HepG2 (cell line): ENCODE measurements around the gene TUBA4A. TPM values are rescaled to one million over a fixed set of nuclear protein-coding genes. Genes with fewer than 3 reads are reported as not detected.

Source experiments
- CEBPB ChIP-seq: IDR thresholded peaks from 2 replicates; pipeline ENCODE4 v1.6.1; 2011; ENCODE audit warnings: low read depth, low read length, improper control_type of control experiment, borderline replicate concordance
- FOXP4 ChIP-seq: sonication (generic); formaldehyde crosslinking; IDR thresholded peaks from 2 replicates; pipeline ENCODE4 v1.4.0; 2020; ENCODE audit warnings: missing genetic modification reagents
- GATAD2A ChIP-seq: IDR thresholded peaks from 2 replicates; pipeline ENCODE4 v1.6.1; 2016
- HBP1 ChIP-seq: IDR thresholded peaks from 2 replicates; pipeline ENCODE4 v1.6.1; 2016; ENCODE audit warnings: low read depth, control low read depth
- HDAC1 ChIP-seq: sonication (generic); formaldehyde crosslinking; IDR thresholded peaks from 2 replicates; pipeline ENCODE4 v1.5.1; 2020; ENCODE audit warnings: mild to moderate bottlenecking, missing genetic modification reagents
- HIVEP1 ChIP-seq: sonication (generic); formaldehyde crosslinking; IDR thresholded peaks from 2 replicates; pipeline ENCODE4 v1.4.0; 2020; ENCODE audit warnings: mild to moderate bottlenecking, missing genetic modification reagents
- HNRNPL ChIP-seq: fragments of 200-400 bp; formaldehyde crosslinking; IDR thresholded peaks from 2 replicates; pipeline ENCODE4 v1.6.1; 2017; ENCODE audit warnings: mild to moderate bottlenecking, low read depth, low read length
- MLXIP ChIP-seq: sonication (generic); formaldehyde crosslinking; IDR thresholded peaks from 2 replicates; pipeline ENCODE4 v1.9.0; 2021; ENCODE audit warnings: missing genetic modification reagents, borderline replicate concordance
- NR3C1 ChIP-seq: sonication (generic); formaldehyde crosslinking; IDR thresholded peaks from 2 replicates; pipeline ENCODE4 v1.4.0; 2020; ENCODE audit warnings: missing genetic modification reagents
- PAX8 ChIP-seq: sonication (generic); formaldehyde crosslinking; IDR thresholded peaks from 2 replicates; pipeline ENCODE4 v1.8.0; 2022; ENCODE audit warnings: mild to moderate bottlenecking, missing genetic modification reagents, borderline replicate concordance
- PHF20 ChIP-seq: sonication (generic); formaldehyde crosslinking; IDR thresholded peaks from 2 replicates; pipeline ENCODE4 v1.5.0; 2020; ENCODE audit warnings: mild to moderate bottlenecking, missing genetic modification reagents
- SAP130 ChIP-seq: IDR thresholded peaks from 2 replicates; pipeline ENCODE4 v1.6.1; 2016; ENCODE audit warnings: low read depth
- SYNCRIP ChIP-seq: fragments of 200-400 bp; formaldehyde crosslinking; IDR thresholded peaks from 2 replicates; pipeline ENCODE4 v1.6.1; 2018; ENCODE audit warnings: mild to moderate bottlenecking, low read depth, low read length; ENCODE audit not compliant: insufficient read depth
- ZNF101 ChIP-seq: sonication (generic); formaldehyde crosslinking; IDR thresholded peaks from 2 replicates; pipeline ENCODE4 v1.4.0; 2020; ENCODE audit warnings: mild to moderate bottlenecking, low read depth, missing genetic modification reagents, borderline replicate concordance
- ZNF530 ChIP-seq: sonication (generic); formaldehyde crosslinking; IDR thresholded peaks from 2 replicates; pipeline ENCODE4 v1.5.0; 2020; ENCODE audit warnings: low read depth, mild to moderate bottlenecking, missing genetic modification reagents
- ZNF687 ChIP-seq: sonication (generic); formaldehyde crosslinking; IDR thresholded peaks from 2 replicates; pipeline ENCODE4 v1.5.1; 2020; ENCODE audit warnings: mild to moderate bottlenecking, missing genetic modification reagents, moderate library complexity
- ZSCAN29 ChIP-seq: sonication (generic); formaldehyde crosslinking; conservative IDR thresholded peaks from 2 replicates; pipeline ENCODE4 v1.4.0; 2020; ENCODE audit warnings: mild to moderate bottlenecking, missing genetic modification reagents
- polyA plus RNA-seq, 8 experiments: library from polyadenylated mRNA; depleted of rRNA in 3 of 8; stranded (reverse) in 7 of 8; unstranded in 1 of 8; fragments of >200 nt; fragmentation: Illumina TruSeq in 4 of 8; extraction: Trizol in 4 of 8; gene quantifications; 2 replicates each; pipeline versions ENCODE4 v1.2.1 to v1.2.3, GENCODE V29; 2011 to 2016; ENCODE audit warnings: low read depth in 4 of 8, missing spikeins in 1 of 8, mixed read lengths in 1 of 8; ENCODE audit not compliant: insufficient read depth in 1 of 8
- total RNA-seq, 5 experiments: library from RNA; depleted of rRNA; stranded (reverse); fragments of >200 nt; fragmentation: Illumina TruSeq; extraction: Trizol; gene quantifications; 2 replicates each; pipeline ENCODE4 v1.2.3, GENCODE V29; 2016; ENCODE audit warnings: low read depth in 1 of 5

TUBA4A gene
- total and polyA plus RNA-seq, 2 of the 13 experiments (the other 11 are each of a cell fraction or from before 2014, with no cell fraction given) = 1.3 to 12.7 TPM

- TF ChIP-seq FOXP4 (no peak), HNRNPL (peak; percentile 72; the same call in 1 of the 2 replicates), CEBPB (no peak), NR3C1 (CRISPR knock-in tag) (no peak), GATAD2A (CRISPR knock-in tag) (no peak), SAP130 (CRISPR knock-in tag) (no peak), PAX8 (CRISPR knock-in tag) (peak; percentile 10; the same call in 1 of the 2 replicates), HIVEP1 (CRISPR knock-in tag) (no peak), ZSCAN29 (CRISPR knock-in tag) (no peak), MLXIP (no peak), HBP1 (no peak), ZNF101 (CRISPR knock-in tag) (no peak), ZNF687 (CRISPR knock-in tag) (peak; percentile 59), ZNF530 (CRISPR knock-in tag) (no peak), HDAC1 (CRISPR knock-in tag) (no peak), PHF20 (no peak), SYNCRIP (no peak)
Observed at GRCh38 chr2:219250049-219250781, 3.5 kb downstream of the TUBA4A start (continued).
